ENCODE data around the gene MPZL1.

GRCh38 chr1:167774710-167775109 is 52.9 kb downstream of the MPZL1 start:
- TF ChIP-seq CTCF (conservative IDR thresholded peaks at IDR 0.05 in 1 of 2, IDR thresholded peaks at IDR 0.05 in 1 of 2; ENCODE audit: low read depth in 1 of 2, low read length in 2 of 2) (no peak), EZH2 (IDR thresholded peaks at IDR 0.05; ENCODE audit: low read length, missing control alignments) (no peak)
